ENCODE data around the gene DPP10.

Gene DPP10

DNA sequence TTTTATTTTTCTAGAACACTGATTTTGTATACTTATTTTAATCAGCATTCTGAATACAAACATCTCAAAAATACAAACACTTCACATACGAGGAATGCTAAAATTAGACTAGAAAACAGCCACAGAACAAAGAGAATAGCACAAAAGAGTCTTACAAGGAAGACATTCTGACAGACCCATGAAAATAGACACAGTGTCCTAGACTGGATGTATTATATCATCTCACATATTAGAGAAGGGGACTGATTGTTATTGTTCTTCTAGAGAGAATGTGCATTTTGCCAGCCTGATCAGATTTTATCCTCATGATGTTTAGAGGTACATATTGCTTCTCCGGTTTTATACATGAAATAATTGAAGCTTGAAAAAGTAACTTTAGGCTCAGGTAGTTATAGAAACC, 357.9 kb downstream of the DPP10 start:
- in situ Hi-C loops (cut with MboI; ENCODE audit: low sequenced_read_pairs, unreplicated experiment): no loop called here
- no peak for DNase-seq (ENCODE audit: low spot score)
- TF ChIP-seq, protein P1, sequence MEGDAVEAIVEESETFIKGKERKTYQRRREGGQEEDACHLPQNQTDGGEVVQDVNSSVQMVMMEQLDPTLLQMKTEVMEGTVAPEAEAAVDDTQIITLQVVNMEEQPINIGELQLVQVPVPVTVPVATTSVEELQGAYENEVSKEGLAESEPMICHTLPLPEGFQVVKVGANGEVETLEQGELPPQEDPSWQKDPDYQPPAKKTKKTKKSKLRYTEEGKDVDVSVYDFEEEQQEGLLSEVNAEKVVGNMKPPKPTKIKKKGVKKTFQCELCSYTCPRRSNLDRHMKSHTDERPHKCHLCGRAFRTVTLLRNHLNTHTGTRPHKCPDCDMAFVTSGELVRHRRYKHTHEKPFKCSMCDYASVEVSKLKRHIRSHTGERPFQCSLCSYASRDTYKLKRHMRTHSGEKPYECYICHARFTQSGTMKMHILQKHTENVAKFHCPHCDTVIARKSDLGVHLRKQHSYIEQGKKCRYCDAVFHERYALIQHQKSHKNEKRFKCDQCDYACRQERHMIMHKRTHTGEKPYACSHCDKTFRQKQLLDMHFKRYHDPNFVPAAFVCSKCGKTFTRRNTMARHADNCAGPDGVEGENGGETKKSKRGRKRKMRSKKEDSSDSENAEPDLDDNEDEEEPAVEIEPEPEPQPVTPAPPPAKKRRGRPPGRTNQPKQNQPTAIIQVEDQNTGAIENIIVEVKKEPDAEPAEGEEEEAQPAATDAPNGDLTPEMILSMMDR (IDR thresholded peaks at IDR 0.05; ENCODE audit: borderline replicate concordance, control extremely low read depth, extremely low read depth, insufficient read depth, missing control alignments): no peak

DNA sequence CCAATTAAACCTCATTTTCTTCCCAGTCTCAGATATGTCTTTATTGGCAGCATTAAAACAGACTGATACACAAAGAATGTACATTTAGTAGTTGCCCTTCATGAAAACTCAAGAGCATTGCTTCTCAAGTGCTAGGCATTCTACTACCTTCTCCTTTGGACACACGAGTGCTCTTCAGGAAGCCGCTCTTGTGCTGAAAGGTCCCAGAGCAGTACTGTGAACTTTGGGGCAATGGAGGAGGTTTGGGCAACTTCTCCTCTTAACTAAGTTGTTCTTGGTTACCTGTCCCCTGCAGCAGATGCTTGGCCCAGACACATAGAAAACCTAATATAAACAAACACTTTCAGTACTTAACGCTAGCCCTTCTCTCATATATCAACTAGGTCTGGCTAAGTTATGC, 362.8 kb downstream of the DPP10 start:
- in situ Hi-C loops (cut with MboI; ENCODE audit: low sequenced_read_pairs, unreplicated experiment): no loop called here
- TF ChIP-seq, protein P1 (IDR thresholded peaks at IDR 0.05; ENCODE audit: borderline replicate concordance, control extremely low read depth, extremely low read depth, insufficient read depth, missing control alignments): no peak
- no peak for DNase-seq (ENCODE audit: low spot score)

DNA sequence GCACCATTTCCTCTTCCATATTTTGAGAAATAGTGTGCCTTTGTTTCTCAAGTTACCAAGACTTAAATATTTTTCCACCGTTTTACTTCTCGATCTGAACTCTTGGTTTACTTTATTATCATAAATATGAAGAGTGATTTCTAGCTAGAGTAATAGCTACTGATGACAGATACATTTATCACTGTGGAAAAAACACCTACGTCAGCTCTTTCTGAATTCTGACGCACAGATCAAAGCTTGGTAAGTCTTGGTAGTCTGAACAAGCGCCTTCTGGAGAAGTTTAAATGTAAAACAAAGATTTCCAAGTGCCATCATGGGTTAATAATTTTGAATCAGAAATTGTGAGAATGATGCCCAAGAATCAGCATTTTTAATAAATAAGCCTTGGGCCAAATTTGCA, 367.7 kb downstream of the DPP10 start:
- in situ Hi-C loops (cut with MboI; ENCODE audit: low sequenced_read_pairs, unreplicated experiment): no loop called here
- no peak for DNase-seq (ENCODE audit: low spot score)
- TF ChIP-seq, protein P1 (IDR thresholded peaks at IDR 0.05; ENCODE audit: borderline replicate concordance, control extremely low read depth, extremely low read depth, insufficient read depth, missing control alignments): no peak

DNA sequence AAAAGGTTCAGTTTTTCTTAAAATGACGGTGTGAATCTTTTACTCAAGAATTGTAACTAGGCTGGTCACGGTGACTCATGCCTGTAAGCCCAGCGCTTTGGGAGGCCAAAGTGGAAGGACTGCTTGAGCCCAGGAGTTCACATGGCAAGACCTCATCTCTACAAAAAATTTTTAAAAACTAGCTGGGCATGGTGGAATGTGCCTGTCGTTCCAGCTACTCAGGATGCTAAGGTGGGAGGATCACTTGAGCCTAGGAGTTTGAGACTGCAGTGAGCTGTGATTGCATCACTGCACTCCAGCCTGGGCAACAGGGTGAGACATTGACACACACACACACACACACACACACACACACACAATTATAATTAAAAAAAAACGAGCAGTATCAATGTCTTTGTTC, 369.8 kb downstream of the DPP10 start:
- TF ChIP-seq, protein P1 (IDR thresholded peaks at IDR 0.05; ENCODE audit: borderline replicate concordance, control extremely low read depth, extremely low read depth, insufficient read depth, missing control alignments): no peak
- in situ Hi-C loops (cut with MboI; ENCODE audit: low sequenced_read_pairs, unreplicated experiment): no loop called here
- no peak for DNase-seq (ENCODE audit: low spot score)

DNA sequence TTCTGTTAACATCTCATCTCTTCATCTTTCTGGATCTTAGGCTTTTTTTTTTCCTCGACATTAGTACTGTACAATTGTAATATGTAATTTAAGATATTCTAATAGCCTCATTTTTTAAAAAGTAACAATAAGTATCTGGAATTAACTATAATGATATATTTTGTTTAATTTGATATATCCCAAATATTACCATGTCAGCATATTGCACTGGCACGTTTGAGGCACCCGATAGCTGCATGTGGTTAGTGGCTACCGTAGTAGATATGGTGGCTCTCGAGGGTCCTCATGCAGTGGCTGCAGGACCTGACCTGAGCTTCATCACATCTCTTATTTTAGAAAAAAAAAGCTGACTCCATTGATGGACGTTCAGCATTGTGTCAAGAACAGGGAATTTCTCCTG, 371.9 kb downstream of the DPP10 start:
- DNase-seq (ENCODE audit: low spot score): no peak
- TF ChIP-seq, protein P1 (IDR thresholded peaks at IDR 0.05; ENCODE audit: borderline replicate concordance, control extremely low read depth, extremely low read depth, insufficient read depth, missing control alignments): no peak
- in situ Hi-C loops (cut with MboI; ENCODE audit: low sequenced_read_pairs, unreplicated experiment): no loop called here

DNA sequence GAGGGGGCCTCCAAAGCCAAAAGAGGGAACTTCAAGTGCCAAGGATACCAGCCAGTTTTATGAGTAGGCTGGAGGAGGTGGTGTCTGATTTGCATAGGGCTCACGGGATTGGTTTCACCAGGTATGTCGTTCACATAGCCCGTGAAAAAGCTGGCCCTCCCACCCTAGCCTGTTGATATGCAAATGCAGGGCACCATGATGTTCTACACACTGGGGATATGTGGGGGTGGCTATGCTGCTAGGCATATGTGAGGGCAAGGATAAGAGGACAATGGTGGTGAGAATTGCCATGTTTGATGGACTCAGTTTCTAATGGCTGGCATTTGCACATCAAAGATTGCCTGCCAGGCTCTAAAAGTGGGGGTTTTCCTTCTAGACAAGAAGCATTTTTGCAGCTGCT, 378.6 kb downstream of the DPP10 start:
- TF ChIP-seq, protein P1 (IDR thresholded peaks at IDR 0.05; ENCODE audit: borderline replicate concordance, control extremely low read depth, extremely low read depth, insufficient read depth, missing control alignments): no peak
- in situ Hi-C loops (cut with MboI; ENCODE audit: low sequenced_read_pairs, unreplicated experiment): no loop called here
- DNase-seq (ENCODE audit: low spot score): no peak

DNA sequence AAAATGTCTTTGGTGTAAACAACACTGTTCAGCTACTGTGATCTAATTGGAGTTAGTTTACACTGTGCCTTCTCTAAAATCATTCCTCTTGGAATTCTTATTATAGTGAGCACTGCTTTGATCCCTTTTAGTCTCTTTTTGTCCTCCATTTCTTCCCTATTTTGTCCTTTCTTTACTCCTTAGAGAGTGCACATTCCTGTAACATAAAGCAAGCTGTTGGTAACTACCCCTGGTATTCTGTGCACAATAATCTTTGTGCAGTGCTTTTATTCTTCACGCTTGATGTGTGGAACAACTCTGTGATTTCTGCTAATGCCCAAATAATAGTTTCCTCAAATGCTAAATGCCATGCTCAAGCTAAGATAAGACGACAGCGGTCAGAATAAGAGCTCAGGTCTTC, 401.5 kb downstream of the DPP10 start:
- no peak for DNase-seq (ENCODE audit: low spot score)
- in situ Hi-C loops (cut with MboI; ENCODE audit: low sequenced_read_pairs, unreplicated experiment): no loop called here
- TF ChIP-seq, protein P1 (IDR thresholded peaks at IDR 0.05; ENCODE audit: borderline replicate concordance, control extremely low read depth, extremely low read depth, insufficient read depth, missing control alignments): no peak
